GM04503 (cell line): ENCODE measurements around the gene CPXM1.
"Not testable (repeated sequence)": the region's sequence is repeated elsewhere in the genome, so short reads cannot be mapped to it uniquely, and the experiment has no call there.

Source experiments
- DNase-seq: peaks from one replicate; pipeline ENCODE4 v3.0.0-alpha.2; 2012; ENCODE audit warnings: low read depth

Gene CPXM1

DNA sequence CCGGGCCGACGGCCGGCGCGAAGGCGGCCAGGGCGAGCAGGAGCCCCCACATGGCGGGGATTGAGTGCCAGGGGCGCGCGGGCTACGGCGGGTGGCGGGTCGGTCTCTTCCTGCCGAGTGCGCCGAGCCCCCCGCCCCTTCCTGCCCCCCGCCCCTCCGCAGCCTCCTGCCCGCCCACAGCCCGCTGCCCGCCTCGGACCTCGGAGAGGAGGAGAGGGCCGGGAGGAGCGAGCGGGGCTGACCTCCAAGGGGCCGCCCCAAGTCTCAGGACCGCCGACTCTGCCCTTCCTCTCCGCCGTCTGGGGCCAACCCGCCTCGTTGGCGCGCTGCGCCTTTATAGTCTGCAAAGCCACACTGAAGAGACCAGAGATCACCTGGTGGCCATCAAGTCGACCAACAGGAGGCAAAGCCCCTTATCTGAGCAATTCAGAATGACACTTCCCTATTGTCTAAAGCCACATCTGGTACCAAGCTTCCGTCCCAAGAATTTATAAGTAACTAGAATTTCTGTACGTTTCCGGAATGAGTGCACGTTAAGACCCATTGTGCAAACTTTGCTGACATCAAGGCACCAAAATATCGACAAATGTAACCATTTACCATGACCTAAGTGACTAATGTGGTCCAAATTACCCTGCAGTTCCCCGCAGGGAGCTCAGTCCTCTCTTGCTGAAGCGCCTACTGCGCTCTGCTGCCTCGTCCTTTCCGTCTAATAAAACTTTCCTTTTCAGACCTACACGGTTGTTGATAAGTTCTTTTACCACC is at the start of gene CPXM1:
Gene CPXM1 (minus strand): TSS at position 107 of the 765 bp plus-strand sequence. CDS start 55 bp downstream, at position 52.
- no peak for DNase-seq

DNA sequence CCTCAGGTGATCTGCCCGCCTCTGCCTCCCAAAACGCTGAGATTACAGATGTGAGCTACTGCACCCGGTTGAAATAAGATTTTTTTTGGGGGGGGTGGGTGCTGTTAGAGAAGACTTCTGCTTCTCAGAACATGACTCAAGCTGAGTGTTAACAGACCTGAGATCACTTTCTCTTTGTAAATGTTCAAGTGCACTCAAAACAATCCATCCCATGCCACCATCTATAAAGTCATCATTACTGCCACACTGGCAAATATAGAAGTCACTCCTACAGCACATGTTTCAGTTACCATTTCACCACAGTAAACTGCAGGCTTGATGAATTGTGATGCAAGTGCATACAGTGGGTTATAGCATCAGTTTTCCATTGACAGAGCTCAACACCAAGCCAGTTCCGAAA is 49.1 kb upstream of the CPXM1 start:
- DNase-seq, result no peak

DNA sequence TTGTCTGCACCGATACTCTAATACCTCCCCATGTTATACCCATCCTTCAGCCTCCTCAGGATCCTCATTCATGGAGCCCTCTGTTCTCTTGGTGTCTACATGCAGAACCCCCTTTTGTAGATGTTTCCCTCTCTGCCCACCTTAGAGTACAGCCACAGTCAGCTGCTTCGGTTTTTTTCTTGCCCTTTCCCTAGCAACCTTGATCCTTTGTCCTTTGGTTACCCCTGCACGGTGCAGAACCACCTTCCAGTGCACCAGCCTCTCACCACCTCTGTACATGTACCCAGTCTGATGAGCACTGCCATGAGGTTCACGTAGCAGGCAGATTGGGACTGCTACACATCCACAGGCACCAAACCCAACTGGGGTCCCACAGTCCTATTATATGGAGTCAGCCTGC is 47.4 kb upstream of the CPXM1 start:
- DNase-seq, result no peak

DNA sequence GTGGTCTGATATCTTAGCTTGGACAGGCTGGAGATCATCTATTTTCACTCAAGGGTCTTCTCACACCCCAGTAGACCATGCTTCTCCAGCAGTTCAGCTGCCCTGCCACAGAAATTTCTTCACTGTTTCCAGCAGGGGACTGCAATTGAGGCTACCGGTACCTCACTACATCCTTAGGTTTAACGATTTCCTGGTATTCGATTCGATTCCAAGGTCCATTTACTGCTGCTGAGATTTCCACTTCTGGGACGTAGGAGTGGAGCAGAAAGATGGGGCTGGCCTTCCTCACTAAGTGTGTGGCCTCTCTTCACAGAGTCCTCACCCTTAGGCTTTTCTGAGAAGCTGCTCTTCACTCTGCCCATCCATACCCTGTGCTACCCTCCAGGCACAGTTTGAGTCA is 46.3 kb upstream of the CPXM1 start:
- no peak for DNase-seq

DNA sequence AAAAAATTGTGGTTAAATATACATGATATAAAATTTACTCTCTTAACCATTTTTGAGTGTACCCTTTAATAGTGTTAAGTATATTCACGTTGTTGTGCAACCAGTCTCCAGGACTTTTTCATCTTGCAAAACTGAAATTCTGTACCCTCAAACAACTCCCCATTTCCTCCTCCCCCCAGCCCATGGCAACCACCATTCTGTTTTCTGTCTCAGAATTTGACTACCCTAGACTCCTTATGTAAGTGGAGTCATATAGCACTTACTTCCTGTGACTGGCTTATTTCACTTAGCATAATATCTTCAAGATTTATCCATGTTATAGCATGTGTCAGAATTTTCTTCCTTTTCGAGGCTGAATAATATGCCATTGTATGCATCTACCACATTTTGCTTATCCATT is 45.2 kb upstream of the CPXM1 start:
- DNase-seq, result no peak

DNA sequence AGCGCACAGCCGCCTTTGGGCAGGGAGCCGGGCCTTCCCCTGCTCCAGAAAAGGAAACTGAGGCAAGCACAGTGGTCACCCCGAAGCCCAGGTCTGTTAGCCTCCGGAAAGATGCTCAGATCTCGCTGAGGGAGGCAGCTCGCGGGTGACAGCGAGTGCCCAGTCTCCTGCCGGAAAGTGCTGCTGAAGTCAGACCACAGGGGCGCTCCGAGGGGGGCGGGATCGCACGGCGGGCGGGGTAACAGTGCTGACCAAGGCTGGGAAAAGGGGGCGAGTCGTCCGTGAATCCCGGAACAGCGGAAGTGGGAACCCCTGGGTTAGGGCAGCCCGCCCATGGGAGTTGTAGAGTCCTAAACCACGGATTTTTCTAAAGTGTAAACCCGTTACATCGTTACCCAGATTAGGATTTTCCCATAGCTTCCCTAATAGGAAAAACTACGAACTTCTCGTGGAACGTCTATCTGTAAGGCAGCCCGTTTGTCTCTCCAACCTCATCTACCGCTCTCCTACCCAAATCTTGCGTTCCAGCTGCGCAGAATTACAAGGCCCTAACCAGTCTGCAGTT is 40.6 kb upstream of the CPXM1 start:
- peak; percentile 18 for DNase-seq

DNA sequence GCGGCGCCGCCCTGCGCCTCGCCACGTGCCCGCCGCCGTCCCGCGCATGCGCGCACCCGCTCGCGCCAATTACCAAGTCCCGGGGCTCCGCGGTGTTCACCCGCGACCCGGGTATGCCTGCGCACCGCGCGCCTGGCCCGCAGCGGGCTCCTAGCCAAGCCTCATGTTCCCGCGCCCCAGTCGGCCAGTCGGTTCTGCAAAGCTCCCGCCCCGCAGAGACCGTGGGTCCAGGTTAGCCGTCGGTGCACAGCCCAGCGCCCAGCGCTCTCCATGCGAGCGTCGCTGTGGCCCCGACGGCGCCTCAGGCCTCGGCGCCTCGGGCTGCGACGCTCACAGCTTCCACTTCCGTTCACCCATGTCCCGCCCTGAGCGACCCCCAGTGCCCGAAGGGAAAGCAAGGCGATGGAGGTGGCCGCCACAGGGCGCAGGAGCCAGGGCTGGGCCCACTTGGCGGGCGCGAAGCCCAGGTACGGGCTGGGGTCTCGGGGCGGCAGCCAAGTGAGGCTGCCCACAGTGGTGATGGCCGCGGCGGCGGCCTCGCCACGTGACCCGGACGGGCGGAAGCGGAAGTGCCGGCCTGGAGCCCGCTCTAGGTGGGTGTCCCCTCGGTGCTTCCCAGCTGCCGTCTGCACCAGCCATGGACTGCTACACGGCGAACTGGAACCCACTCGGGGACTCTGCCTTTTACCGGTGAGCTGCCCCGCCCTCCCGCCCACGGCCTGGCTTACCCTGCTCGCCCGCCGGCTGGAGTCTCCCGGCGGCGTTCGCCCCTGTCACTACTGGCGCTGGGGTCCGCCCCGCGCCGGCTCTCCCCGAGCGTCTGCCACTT is 39.9 kb upstream of the CPXM1 start, which contains the start of the genes PCED1A and VPS16:
Gene PCED1A (minus strand): TSS at position 518 of the 829 bp plus-strand sequence. CDS start 743 bp downstream, outside the sequence.
Gene VPS16 (plus strand): TSS at position 608 of the 829 bp plus-strand sequence. CDS start 30 bp downstream, at position 638.
- peak; percentile 34 for DNase-seq

DNA sequence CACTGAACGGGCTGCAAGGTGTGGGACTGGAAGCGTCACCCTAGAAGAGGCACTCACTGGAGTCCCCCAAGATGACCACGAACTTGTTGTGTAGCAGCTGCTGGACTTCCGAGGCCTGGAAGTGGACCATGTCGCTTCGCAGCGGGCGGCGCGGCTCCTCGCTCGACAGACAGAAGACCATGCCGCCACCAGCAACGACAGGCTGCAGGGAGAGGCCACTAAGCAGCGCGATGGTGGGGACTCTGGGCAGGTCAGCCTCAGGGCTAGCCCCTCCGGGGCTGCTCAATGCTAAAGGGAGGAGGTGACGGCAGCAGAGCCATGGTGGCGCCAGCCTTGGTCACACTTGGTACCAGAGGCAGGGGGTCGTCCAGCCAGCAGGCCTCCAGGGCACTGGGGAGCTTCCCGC is 39.3 kb upstream of the CPXM1 start:
- no peak for DNase-seq

DNA sequence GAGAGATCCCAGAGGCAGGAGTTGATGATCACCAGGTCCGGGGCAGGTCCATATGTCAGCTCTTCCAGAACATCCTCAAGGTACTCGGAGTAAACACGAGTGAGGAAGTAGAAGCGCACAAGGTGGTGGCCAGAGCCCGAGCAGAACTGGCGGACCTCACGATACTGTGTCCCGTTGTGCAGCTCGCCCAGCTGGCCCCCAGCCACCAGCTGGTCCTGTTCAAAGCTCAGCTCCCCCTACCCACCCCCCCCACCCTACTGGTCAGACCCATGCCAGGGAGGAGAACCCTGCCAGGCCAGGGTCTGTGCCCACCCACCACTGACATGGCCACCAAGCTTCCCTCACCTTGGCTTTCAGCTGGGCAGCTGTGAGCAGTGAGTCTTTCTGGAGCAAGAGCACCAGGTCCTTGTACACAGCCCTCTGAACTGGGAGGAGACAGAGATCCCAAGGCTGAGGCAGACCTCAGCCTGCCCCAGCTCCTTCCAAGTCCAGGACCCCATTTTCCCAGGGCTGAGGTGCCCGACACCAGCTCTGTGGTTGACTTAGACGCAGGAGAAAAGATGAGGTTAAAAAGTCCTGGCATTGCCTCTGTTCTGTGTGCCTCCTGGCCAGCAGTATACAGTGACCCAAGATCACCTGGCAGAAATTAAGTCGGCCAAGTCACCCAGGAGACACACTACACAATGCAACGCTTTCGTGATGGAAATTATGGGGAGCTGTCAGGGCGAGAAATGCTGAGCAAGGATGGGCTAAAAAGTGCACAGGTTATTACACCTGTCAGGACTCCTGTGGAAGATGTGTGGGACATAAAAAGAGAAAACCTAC is 38.6 kb upstream of the CPXM1 start:
- DNase-seq, result no peak

DNA sequence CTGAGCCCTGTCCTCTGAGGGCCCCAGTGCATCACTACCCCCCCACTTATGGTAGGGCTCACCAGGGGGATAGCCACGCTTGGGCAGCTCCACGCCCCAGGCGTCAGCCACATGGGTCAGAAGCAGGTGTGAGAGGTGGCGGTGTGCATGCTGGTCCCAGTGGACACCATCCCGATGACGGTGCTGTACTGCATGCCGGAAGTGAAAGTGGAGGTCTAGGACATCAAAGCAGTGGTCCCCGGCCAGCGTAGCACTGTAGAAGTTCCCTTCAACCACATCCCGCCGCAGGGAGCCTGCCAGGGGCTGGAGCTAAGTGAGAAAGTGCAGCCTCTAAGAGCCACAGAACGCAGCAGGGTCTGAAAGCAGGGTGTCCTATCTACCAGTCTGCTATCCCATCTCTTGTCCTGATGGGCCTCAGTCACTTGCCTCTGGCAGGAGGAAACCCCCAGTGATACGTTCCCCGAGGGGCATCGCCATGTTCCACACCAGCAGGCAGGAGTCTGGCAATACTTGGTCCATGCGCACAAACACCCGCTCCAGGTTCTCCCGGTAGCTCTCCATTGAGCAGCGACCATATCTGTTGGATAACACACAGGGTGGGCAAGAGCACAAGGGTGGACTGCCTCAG is 37.9 kb upstream of the CPXM1 start:
- DNase-seq, result no peak

DNA sequence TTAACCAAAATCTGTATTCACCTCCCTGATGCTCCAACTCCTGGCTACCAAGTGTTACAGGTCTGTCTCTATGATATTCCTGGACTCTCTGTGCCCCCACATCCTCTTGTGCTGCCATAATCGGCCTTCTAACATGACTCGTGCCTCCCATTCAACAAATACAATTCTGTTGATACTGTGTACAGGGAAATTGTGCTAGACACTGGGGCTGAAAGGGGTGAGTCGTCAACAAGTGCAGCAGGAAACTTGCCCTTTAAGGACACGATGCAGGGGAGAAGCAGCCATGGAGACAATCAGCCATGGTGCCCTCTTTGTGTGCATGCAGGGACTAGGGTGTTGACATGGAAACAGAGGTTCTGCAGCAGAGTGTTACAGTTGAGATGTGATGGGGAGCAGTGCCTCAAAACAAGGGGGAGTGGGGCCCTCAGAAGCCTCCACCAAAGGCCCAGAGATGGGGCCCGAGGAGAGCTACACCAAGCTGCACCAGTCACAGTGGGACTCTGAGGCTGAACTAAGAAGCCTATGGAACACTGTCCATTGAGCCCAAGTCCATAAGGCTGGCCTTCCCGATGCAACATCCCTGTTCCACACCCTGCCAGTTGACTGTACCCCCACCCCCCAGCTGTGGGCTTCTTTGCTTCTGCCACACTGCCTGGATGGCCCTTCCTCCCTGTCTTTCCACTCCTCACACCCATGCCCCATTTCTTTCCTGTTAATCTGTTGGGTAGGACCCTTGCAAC is 37.0 kb upstream of the CPXM1 start:
- no peak for DNase-seq

DNA sequence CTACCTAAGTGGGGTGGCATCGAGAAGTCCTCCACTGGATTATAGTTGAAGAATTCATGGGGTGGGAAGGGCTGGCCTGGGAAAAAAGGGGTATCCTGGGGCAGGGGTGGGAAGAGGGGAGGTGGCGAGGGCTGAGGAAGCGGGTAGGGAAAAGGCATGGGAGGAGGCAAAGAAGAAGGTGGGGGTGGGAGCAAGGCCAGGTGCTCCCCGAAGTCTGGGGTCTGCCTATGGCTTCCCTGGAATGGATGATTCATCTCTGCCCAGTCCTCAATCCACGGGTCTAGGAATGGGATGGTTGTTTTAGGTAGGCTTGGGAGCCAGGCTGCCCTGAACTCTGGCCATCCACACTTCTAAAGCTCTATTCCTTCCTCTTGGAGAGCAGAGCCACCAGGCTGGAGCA is 35.6 kb upstream of the CPXM1 start:
- DNase-seq, result no peak

DNA sequence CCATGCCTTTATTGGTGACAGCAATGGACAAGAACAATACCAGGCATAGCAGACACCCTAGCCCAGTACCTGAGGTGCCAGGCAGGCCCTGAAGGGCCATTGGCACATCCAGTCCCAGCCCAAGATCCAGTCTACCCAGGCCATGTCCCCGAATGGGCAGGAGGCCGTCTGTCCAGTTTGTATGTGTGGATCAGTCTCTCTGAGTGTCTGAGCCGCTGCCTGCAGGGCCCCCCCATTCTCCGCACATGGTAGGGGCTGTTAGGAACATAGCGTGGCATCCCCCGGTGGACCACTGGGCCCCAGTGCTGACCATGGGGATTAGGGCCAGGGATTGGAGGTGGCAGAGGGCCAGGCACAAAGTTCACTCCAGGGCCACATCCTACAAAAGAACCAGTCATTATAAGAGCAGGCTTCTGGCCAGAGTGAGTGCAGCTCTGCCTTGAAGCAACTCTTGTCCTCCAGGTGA is 34.9 kb upstream of the CPXM1 start:
- no peak for DNase-seq

DNA sequence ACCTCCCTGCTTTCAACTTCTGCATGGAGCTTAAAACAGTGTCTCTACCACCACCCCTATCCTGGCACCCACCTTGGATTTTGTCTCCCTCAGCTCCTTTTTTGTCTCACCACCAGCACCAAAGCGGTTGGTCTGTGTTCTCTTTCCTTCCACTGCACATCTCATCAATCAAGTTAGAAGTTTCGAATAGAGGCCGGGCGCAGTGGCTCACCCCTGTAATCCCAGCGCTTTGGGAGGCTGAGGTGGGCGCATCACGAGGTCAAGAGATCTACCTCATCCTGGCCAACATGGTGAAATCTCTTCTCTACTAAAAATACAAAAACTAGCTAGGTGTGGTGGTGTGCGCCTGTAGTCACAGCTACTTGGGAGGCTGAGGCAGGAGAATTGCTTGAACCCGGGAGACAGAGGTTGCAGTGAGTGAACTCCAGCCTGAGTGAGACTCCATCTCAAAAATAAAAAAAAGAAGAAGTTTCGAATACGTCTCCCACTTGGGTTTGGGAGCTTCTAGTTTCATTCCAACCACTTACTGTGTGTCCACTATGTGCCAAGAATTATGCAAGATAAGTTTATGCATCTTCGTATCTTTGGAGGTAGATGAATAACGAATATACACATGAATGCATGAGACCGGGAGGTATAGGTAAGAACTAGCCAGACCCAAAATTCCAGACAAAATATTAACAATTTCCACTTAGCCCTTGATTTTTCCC is 34.1 kb upstream of the CPXM1 start:
- no peak for DNase-seq

DNA sequence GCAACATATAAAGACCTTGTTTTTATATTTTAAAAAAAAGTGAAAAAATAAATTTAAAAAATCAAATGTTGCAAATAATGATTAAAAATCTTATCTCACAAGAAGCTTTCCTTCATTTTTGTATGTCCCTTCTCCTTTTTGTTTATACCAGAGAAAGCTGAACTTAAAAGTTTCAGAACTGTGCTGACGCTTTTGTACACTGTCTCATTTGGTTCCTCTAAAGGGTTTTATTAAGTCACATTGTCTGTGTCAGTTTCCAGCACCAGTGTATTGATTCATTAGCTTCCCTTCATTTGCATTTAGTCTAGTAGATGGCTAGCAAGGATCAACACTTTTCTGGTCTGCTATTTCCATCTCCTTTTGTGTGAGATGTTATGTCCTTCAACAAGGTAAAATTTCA is 33.3 kb upstream of the CPXM1 start:
- no peak for DNase-seq

DNA sequence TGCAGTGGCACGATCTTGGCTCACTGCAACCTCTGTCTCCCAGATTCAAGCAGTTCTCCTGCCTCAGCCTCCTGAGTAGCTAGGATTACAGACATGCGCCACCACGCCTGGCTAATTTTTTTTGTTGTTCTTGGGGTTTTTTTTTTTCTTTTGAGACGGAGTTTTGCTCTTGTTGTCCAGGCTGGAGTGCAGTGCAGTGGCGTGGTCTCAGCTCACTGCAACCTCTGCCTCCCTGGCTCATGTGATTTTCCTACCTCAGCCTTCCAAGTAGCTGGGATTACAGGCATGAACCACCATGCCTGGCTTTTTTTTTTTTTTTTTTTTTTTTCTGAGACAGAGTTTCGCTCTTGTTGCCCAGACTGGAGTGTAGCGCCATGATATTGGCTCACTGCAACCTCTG is 30.8 kb upstream of the CPXM1 start:
- DNase-seq, result not testable (repeated sequence)

DNA sequence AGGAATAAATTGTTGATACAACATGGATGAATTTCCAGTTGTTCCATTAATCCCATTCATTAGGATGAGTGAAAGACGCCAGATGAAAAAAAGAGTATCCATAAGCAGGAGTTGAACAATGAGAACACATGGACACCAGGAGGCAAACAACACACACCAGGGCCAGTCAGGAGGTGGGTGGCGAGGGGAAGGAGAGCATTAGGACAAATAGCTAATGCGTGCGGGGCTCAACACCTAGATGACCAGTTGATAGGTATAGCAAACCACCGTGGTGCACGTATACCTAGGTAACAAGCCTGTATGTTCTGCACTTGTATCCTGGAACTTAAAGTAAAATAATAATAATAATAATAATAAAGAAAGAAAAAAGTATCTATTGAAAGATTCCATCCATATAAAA is 28.9 kb upstream of the CPXM1 start:
- no peak for DNase-seq

DNA sequence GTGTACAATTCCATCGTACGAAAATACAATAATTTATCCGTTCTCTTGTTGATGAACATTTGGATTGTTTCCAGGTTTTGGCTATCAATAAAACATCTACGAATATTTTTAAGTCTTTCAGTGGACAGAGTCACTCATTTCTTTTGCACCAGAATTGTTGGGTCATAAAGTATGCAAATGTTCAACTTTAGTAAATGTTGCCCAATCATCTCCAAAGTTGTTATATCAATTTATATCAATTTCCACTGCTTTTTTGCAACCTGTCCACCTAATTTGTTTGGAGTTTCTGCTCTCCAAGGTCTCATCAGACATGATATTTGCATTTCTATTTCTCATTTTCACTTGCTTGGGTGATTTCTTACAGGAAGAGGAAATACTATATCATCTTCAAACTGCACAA is 26.2 kb upstream of the CPXM1 start:
- no peak for DNase-seq

DNA sequence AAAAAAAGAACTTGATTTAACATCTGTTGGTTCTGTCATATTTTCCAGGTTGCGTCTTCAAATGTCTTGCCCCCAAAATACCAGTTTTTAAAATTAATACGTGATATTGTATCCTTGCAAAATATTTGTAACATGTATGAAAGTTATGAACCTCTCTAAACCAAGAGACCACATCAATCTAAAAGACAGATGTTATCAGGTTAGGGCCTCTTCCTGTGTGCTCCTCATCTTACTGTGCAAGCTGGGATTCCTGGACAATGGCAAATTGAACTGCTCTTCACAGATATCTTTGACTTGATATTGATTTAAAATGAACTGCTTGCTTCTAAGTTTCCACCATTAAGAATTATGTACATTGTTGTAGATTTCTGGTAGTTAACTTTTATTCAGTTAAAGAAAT is 25.3 kb upstream of the CPXM1 start:
- no peak for DNase-seq

DNA sequence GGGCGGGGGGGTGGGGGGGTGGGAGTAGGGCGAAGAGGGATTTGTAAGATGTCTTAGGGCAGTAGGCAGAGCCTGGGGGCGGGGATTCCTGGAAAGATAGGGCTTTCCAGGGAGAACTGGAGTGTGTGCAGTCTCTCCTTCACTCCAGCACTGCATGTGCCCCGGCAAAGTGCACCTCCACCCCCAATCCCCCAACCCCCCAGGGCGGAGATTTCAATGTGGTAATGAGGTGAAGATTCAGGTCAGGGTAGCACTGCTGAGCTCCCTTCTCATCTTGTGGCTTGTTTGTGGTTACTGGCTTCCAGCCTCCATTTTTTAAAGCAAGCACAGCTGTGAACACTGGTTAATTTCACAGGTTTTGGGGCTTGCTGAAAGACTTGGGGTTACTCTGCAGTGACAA is 21.6 kb upstream of the CPXM1 start:
- no peak for DNase-seq
